Transverse colon (tissue), 4 donors: ENCODE results near the gene DNAH11.

ENCODE experiments used
- EP300 ChIP-seq: sonication (generic); formaldehyde crosslinking; IDR thresholded peaks from one replicate; pipeline ENCODE4 v1.6.1; 2017; ENCODE audit warnings: antibody characterized with exemption, low read depth
- POLR2A ChIP-seq: fragments of 450-650 bp; IDR thresholded peaks from one replicate; pipeline ENCODE4 v1.6.1; 2016; ENCODE audit warnings: antibody characterized with exemption, mild to moderate bottlenecking, moderate library complexity
- POLR2AphosphoS5 ChIP-seq, 3 donors: sonication (generic); formaldehyde crosslinking; IDR thresholded peaks; one replicate each; pipeline ENCODE4 v1.6.1; 2016; ENCODE audit warnings: antibody characterized with exemption in 3 of 3
- TF ChIP-seq, protein P1 (sequence below), 5 experiments: fragments of 200-600 bp in 3 of 5; fragments of 450-650 bp in 2 of 5; sonication (generic) in 3 of 5; IDR thresholded peaks; 1 replicate in 2 of 5; 2 replicates in 3 of 5; pipeline ENCODE4 v1.5.1; 2016 to 2017; ENCODE audit warnings: antibody characterized with exemption in 5 of 5, inconsistent platforms in 3 of 5, mild to moderate bottlenecking in 2 of 5, moderate library complexity in 1 of 5

DNA sequence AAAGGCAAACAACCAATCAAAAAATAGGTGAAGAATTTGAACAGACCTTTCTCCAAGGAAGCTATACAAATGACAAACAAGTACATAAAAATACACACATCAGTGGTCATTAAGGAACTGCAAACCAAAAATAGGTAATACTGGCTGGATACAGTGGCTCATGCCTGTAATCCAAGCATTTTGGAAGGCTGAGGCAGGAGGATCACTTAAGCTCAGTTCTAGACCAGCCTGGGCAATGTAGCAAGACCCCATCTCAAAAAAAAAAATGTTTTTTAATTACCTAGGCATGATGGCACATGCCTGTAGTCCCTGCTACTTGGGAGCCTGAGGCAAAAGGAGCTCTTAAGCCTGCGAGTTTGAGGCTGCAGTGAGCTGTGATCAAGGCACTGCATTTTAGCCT lies 383.6 kb downstream of the DNAH11 start:
- TF ChIP-seq, protein P1, sequence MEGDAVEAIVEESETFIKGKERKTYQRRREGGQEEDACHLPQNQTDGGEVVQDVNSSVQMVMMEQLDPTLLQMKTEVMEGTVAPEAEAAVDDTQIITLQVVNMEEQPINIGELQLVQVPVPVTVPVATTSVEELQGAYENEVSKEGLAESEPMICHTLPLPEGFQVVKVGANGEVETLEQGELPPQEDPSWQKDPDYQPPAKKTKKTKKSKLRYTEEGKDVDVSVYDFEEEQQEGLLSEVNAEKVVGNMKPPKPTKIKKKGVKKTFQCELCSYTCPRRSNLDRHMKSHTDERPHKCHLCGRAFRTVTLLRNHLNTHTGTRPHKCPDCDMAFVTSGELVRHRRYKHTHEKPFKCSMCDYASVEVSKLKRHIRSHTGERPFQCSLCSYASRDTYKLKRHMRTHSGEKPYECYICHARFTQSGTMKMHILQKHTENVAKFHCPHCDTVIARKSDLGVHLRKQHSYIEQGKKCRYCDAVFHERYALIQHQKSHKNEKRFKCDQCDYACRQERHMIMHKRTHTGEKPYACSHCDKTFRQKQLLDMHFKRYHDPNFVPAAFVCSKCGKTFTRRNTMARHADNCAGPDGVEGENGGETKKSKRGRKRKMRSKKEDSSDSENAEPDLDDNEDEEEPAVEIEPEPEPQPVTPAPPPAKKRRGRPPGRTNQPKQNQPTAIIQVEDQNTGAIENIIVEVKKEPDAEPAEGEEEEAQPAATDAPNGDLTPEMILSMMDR (IDR thresholded peaks at IDR 0.05), result no peak
- TF ChIP-seq POLR2AphosphoS5 (IDR thresholded peaks at IDR 0.05) (no peak), EP300 (no peak), POLR2A (no peak)
